ENCODE measurements around the gene ABHD6.

The ABHD6 gene, protein sequence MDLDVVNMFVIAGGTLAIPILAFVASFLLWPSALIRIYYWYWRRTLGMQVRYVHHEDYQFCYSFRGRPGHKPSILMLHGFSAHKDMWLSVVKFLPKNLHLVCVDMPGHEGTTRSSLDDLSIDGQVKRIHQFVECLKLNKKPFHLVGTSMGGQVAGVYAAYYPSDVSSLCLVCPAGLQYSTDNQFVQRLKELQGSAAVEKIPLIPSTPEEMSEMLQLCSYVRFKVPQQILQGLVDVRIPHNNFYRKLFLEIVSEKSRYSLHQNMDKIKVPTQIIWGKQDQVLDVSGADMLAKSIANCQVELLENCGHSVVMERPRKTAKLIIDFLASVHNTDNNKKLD

DNA sequence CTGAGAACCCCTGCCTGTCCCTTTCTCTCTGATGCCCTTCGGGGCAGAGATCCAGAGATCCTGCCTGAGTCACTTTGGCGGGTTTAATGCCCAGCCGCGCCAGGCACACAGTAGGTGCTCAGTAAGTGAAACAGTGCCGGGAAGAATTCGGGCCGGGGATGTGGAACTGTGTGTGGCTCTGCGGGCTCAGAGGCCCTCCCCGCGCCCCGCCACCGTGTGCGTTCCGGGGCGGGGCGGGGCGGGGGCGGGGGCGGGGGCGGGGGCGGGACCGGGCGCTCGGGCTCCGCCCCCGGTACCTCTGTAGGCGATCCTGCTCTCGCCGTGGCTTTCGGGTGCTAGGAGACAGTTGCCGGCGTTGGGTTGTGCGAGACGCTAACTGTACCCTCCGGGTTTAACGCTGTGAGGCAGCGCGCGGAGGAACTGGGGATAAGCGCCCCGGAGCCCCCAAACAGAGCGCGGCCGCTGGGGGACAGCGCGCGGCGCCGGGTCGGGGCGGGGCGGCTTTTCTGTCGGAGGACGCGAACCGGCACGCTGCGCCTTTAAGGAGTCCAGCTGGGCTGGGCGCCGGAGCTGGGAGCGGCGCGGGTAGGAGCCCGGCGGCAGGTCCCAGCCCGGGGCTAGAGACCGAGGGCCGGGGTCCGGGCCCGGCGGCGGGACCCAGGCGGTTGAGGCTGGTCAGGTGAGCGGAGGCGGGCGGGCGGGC, at the start of gene ABHD6:
ABHD6 (plus strand) TSS at position 555 of the 703 bp plus-strand sequence. CDS start 18,795 bp downstream, outside the sequence.
- Histone ChIP-seq H3K4me3 (ENCODE audit: low read depth in 1 of 2, low read length in 1 of 2) (peak within 1 kb of the TSS; percentile 66 to 93), H3K9me3 (no peaks in the 10 kb centered on the region), H3K36me3 (no peaks in the 10 kb centered on the region), H3K27ac (peak within 1 kb of the TSS; percentile 56), H3K4me1 (ENCODE audit: control insufficient read depth in 1 of 2, insufficient read depth in 1 of 2, low read depth in 1 of 2, low read length in 1 of 2) (peaks cover 13% of the 10 kb centered on the region in 2 experiments), H3K27me3 (peaks cover 26% of the 10 kb centered on the region)
- TF ChIP-seq, protein P1, sequence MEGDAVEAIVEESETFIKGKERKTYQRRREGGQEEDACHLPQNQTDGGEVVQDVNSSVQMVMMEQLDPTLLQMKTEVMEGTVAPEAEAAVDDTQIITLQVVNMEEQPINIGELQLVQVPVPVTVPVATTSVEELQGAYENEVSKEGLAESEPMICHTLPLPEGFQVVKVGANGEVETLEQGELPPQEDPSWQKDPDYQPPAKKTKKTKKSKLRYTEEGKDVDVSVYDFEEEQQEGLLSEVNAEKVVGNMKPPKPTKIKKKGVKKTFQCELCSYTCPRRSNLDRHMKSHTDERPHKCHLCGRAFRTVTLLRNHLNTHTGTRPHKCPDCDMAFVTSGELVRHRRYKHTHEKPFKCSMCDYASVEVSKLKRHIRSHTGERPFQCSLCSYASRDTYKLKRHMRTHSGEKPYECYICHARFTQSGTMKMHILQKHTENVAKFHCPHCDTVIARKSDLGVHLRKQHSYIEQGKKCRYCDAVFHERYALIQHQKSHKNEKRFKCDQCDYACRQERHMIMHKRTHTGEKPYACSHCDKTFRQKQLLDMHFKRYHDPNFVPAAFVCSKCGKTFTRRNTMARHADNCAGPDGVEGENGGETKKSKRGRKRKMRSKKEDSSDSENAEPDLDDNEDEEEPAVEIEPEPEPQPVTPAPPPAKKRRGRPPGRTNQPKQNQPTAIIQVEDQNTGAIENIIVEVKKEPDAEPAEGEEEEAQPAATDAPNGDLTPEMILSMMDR (IDR thresholded peaks at IDR 0.05) = peak; percentile 28

DNA sequence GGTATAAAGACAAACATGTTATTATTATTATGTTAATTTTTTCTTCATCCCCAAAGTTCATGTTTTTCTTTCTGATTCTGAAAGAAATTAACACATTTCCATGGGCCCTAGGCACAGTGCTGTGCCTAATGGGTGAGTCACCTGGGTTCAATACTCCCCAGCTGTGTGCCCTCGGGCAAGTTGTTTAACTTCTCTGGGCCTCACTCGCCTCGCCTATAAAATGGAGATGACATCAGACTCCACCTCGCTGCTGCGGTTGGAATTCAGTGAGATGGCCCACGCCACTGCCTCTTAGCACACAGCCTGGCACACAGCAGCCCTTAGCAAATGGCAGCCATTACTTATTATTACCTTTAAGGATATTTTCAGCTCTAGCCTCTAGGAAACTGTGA, 49.4 kb upstream of the ABHD6 start:
- Histone ChIP-seq H3K4me3 (ENCODE audit: low read depth in 1 of 2, low read length in 1 of 2) (no peak overlapping the region), H3K36me3 (no peaks in the 10 kb centered on the region), H3K27ac (no peak overlapping the region), H3K4me1 (ENCODE audit: control insufficient read depth in 1 of 2, insufficient read depth in 1 of 2, low read depth in 1 of 2, low read length in 1 of 2) (no peaks in the 10 kb centered on the region), H3K27me3 (no peaks in the 10 kb centered on the region), H3K9me3 (no peaks in the 10 kb centered on the region)
- TF ChIP-seq, protein P1 (IDR thresholded peaks at IDR 0.05) = no peak

DNA sequence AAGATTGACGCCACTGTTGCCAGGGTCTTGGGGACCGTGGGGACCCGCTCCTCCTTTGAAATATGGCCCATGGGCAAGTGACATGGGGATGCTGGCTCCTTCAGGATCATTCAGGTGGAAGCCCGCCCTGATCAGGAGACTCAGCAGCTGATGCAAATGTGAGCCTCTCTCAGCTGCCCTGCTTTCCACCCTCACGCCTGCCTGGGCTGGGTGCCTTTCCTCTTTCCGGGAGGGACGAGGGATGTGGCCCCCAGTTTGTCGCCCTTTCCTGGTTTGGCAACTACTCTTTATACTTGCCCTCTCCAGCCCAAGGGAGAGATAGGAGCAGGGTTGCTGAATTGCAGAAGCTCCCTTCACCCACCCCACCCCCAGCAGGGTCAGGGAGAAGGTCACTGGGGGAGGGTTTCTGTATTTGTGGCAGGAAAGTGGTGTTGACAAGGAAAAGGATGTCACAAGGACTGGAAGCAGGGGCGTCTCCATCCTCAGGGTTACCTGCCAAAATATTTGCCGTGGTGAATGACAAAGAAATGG, 48.6 kb upstream of the ABHD6 start:
- H3K4me1 ChIP-seq (ENCODE audit: control insufficient read depth in 1 of 2, insufficient read depth in 1 of 2, low read depth in 1 of 2, low read length in 1 of 2) = no peaks in the 10 kb centered on the region
- TF ChIP-seq, protein P1 (IDR thresholded peaks at IDR 0.05) = no peak

DNA sequence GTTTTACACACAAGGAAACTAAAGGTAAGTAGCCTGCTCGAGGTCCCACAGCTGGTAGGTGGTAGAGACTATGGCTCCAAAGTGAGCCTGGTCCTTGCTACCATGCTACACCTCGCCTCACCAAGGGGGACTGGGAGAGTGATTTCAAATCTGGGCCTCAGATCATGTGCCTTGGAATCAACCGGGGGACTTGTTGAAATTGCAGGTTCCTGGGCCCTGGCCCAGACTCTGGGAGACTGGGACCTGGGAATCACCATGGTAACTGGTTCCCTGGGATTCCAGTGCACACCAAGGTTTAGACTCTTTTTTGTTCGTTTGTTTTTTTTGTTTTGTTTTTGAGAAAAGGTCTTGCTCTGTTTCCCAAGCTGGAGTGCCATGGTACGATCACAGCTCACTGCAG, 47.9 kb upstream of the ABHD6 start:
- TF ChIP-seq, protein P1 (IDR thresholded peaks at IDR 0.05) = no peak

More for the DNA sequence above, 48.6 kb upstream of the ABHD6 start:
- Histone ChIP-seq H3K9me3 (no peaks in the 10 kb centered on the region), H3K36me3 (no peaks in the 10 kb centered on the region), H3K27ac (no peak overlapping the region), H3K27me3 (no peaks in the 10 kb centered on the region), H3K4me3 (ENCODE audit: low read depth in 1 of 2, low read length in 1 of 2) (no peak overlapping the region)

DNA sequence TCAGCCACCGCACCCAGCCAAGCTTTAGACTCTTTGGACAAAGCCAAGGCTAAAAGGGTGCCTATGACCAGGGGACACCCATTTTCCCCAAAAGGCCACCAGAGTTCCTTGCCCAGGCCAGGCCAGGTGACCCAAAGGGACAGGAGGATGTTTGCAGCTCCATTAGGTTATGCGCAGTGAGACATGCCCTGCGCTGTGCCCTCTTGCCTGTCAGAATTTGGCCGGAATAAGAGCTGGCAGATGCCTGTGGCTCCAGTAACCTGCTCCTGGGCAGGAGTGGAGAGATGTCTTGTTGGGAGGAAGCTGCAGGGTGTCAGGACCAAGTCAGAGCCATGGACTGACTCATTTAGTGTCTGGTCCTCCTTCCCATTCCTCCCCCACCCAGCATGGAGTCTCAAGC, 47.3 kb upstream of the ABHD6 start:
- TF ChIP-seq, protein P1 (IDR thresholded peaks at IDR 0.05) = no peak
- no peaks in the 10 kb centered on the region for H3K27me3 ChIP-seq
- no peak overlapping the region for H3K4me3 ChIP-seq (ENCODE audit: low read depth in 1 of 2, low read length in 1 of 2)
- no peaks in the 10 kb centered on the region for H3K9me3 ChIP-seq
- no peaks in the 10 kb centered on the region for H3K4me1 ChIP-seq (ENCODE audit: control insufficient read depth in 1 of 2, insufficient read depth in 1 of 2, low read depth in 1 of 2, low read length in 1 of 2)
- H3K36me3 ChIP-seq = no peaks in the 10 kb centered on the region
- no peak overlapping the region for H3K27ac ChIP-seq

More for the DNA sequence above, 47.9 kb upstream of the ABHD6 start:
- Histone ChIP-seq H3K4me3 (ENCODE audit: low read depth in 1 of 2, low read length in 1 of 2) (no peak overlapping the region), H3K9me3 (no peaks in the 10 kb centered on the region), H3K4me1 (ENCODE audit: control insufficient read depth in 1 of 2, insufficient read depth in 1 of 2, low read depth in 1 of 2, low read length in 1 of 2) (no peaks in the 10 kb centered on the region), H3K27ac (no peak overlapping the region), H3K36me3 (no peaks in the 10 kb centered on the region), H3K27me3 (no peaks in the 10 kb centered on the region)

Data from neutrophil (primary cell).